Astrocyte of the cerebellum (primary cell): ENCODE data around the gene RGS16.

Source experiments
- DNase-seq: peaks from one replicate; pipeline ENCODE4 v3.0.0-alpha.2; 2011; ENCODE audit warnings: low read depth
- H3K4me3 ChIP-seq: 2 replicates; pipeline ENCODE4 v1.5.1; 2011; ENCODE audit warnings: mild to moderate bottlenecking, low read depth, low read length, moderate library complexity
- CTCF ChIP-seq: IDR thresholded peaks from 2 replicates; pipeline ENCODE4 v1.5.1; 2012; ENCODE audit warnings: low read length, low read depth, moderate library complexity, mild to moderate bottlenecking; ENCODE audit errors: missing control alignments
- in situ Hi-C: cut with HindIII; loops from 2 replicates; pipeline ENCODE4 v1.10.0; 2017; ENCODE audit warnings: low sequenced_read_pairs

The RGS16 gene

GRCh38 chr1:182611326-182611725, 7.1 kb upstream of the RGS16 start:
- in situ Hi-C loops: no loop called here
- DNase-seq: no peak
- TF ChIP-seq CTCF: no peak
- no peak overlapping the region for H3K4me3 ChIP-seq

GRCh38 chr1:182610606-182611194, 6.5 kb upstream of the RGS16 start:
- in situ Hi-C loops: no loop called here
- no peak for TF ChIP-seq CTCF
- H3K4me3 ChIP-seq: no peak overlapping the region
- DNase-seq: no peak

GRCh38 chr1:182608845-182609610, 4.8 kb upstream of the RGS16 start:
- in situ Hi-C loops: no loop called here
- TF ChIP-seq CTCF: no peak
- DNase-seq: no peak
- no peak overlapping the region for H3K4me3 ChIP-seq

- DNase-seq: no peak
- in situ Hi-C loops: no loop called here
- TF ChIP-seq CTCF: no peak
- no peak overlapping the region for H3K4me3 ChIP-seq
These were observed 4.0 kb upstream of the RGS16 start for GRCh38 chr1:182608236-182608635.

GRCh38 chr1:182607566-182607965, 3.4 kb upstream of the RGS16 start:
- in situ Hi-C loops: no loop called here
- no peak for TF ChIP-seq CTCF
- no peak for DNase-seq
- no peak overlapping the region for H3K4me3 ChIP-seq

GRCh38 chr1:182603646-182604174, 479 bp downstream of the RGS16 start:
- no peak for DNase-seq
- in situ Hi-C loops: no loop called here
- peak overlapping the region; percentile 38 for H3K4me3 ChIP-seq
- TF ChIP-seq CTCF: no peak
